Psoas muscle (tissue), 8 donors: Measurements from ENCODE around the gene COL8A2. TPM values are rescaled to one million over a fixed set of nuclear protein-coding genes. Genes with fewer than 3 reads are reported as not detected.

Source experiments
- ATAC-seq, 4 donors: fragments of 200-7000 bp; cut with Tn5 transposase; one replicate each; pipeline ENCODE4 v1.9.1; 2020; ENCODE audit warnings: moderate library complexity in 3 of 4, mild to moderate bottlenecking in 2 of 4
- DNase-seq, 2 donors: peaks; one replicate each; pipeline ENCODE4 v3.0.0-alpha.2; 2020
- H3K27ac ChIP-seq: fragments of 200-600 bp; one replicate; pipeline ENCODE4 v1.8.0; 2022
- H3K27me3 ChIP-seq, 3 donors: fragments of 200-600 bp in 1 of 3; one replicate each; pipeline versions ENCODE4 v1.6.1 to v1.8.0; 2013 to 2022; ENCODE audit warnings: low read length in 2 of 3, mild to moderate bottlenecking in 2 of 3, moderate library complexity in 1 of 3; ENCODE audit not compliant: insufficient read depth in 3 of 3
- H3K36me3 ChIP-seq, 2 donors: fragments of 200-600 bp in 1 of 2; one replicate each; pipeline versions ENCODE4 v1.6.1 to v1.8.0; 2013 to 2022; ENCODE audit warnings: low read depth in 1 of 2, mild to moderate bottlenecking in 1 of 2, moderate library complexity in 1 of 2; ENCODE audit not compliant: insufficient read depth in 1 of 2
- H3K4me1 ChIP-seq: fragments of 200-600 bp; one replicate; pipeline ENCODE4 v1.8.0; 2022
- H3K4me3 ChIP-seq: fragments of 200-600 bp; one replicate; pipeline ENCODE4 v1.8.0; 2022; ENCODE audit warnings: mild to moderate bottlenecking
- H3K9me3 ChIP-seq: fragments of 200-600 bp; one replicate; pipeline ENCODE4 v1.8.0; 2022
- WGBS, 3 donors: extraction: QIAGEN DNeasy Blood & Tissue Kit; methylation state at CpG; one replicate each; pipeline versions ENCODE4 v1.1.6 to v1.1.7; 2013; 5-methylcytosine and 5-hydroxymethylcytosine counted together
- intact Hi-C, 2 donors: fragments of 100-400 bp; cut with DNase I; formaldehyde crosslinking; loops; one replicate each; pipeline versions ENCODE4 v1.11.0 to v1.14.2; 2022
- polyA plus RNA-seq, 3 donors: library from polyadenylated mRNA; stranded (reverse); fragments of 200-250 nt; gene quantifications; one replicate each; pipeline ENCODE4 v1.2.3, GENCODE V29; 2013
- total RNA-seq, 4 donors: library from RNA; stranded (reverse); fragmentation: NEBNext Ultra II Directional in 2 of 4; extraction: Animal tissue kit (Norgen Biotek cat#: 25700) in 2 of 4; gene quantifications; one replicate each; pipeline versions ENCODE4 v1.2.1 to v1.2.4, GENCODE V29; 2021 to 2023
- TF ChIP-seq, protein P1 (sequence below): fragments of 200-600 bp; IDR thresholded peaks from one replicate; pipeline ENCODE4 v1.8.0; 2022; ENCODE audit warnings: antibody characterized with exemption
- donor health status: healthy with polysubstance abuse.
- donor health status: DM: no; HTN: no; CAD: no; lungs with moderate emphysema.
- donor health status: Bipolar disorder and iron deficiency.
- donor health status: healthy.
- donor health status: DM: yes; HTN: yes; CAD: no.
- donor health status: DM: no; HTN: no; CAD: no.
- donor health status: DM: no; HTN: no; CAD: no.
- donor health status: DM: yes; HTN: yes; CAD: no.

COL8A2 gene
- total and polyA plus RNA-seq, 7 donors: 0.06 to 0.41 (median 0.15) TPM

DNA sequence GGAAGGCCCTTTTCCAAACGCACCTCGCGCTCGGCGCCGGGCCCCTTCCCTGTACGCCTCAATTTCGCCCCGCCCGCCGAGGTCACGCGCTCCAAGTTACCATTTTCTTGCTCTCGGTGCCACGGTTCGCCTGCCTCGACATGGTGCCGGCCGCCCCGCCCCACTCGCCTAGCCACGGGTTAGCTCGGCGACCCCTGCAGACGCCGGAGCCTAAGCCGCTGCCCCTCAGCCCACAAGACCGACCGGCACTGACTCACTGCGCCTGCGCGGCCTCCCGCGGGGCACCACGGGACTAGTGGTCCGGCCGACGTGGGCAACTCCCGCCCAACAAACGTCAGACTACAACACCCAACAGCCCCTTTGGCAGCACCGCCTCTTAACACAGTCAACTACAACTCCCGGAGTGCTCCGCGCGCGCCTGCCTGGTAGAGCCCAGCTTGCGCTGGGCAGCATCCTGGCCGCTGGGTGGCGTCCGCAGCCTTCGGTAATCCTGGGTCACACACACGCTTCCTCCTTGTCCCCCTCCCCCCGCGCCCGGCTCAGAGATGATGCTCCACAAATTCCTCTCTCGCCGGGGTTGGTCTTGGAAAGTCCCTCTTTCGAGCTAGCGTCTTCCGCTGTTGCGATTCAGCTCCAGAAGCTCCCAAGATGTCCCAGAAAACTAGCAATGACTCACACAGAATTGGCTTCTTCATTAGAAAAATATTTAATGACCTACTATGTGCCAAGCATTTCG, 24.4 kb upstream of the COL8A2 start, which contains the start of gene TRAPPC3:
TSS of gene TRAPPC3 (minus strand) at position 250 of the 736 bp plus-strand sequence. CDS start at position 142, 108 bp downstream.
- TF ChIP-seq, protein P1, sequence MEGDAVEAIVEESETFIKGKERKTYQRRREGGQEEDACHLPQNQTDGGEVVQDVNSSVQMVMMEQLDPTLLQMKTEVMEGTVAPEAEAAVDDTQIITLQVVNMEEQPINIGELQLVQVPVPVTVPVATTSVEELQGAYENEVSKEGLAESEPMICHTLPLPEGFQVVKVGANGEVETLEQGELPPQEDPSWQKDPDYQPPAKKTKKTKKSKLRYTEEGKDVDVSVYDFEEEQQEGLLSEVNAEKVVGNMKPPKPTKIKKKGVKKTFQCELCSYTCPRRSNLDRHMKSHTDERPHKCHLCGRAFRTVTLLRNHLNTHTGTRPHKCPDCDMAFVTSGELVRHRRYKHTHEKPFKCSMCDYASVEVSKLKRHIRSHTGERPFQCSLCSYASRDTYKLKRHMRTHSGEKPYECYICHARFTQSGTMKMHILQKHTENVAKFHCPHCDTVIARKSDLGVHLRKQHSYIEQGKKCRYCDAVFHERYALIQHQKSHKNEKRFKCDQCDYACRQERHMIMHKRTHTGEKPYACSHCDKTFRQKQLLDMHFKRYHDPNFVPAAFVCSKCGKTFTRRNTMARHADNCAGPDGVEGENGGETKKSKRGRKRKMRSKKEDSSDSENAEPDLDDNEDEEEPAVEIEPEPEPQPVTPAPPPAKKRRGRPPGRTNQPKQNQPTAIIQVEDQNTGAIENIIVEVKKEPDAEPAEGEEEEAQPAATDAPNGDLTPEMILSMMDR: peak; percentile 87
- peak; percentile 88 to 92 (median 90) for ATAC-seq
- no peaks in the 10 kb centered on the region for H3K27me3 ChIP-seq
- no peaks in the 10 kb centered on the region for H3K9me3 ChIP-seq
- peak; percentile 100 for DNase-seq
- WGBS, 3 donors: 0 to 1% (median 0%) methylated on average over 58 to 62 of the region's 62 CpGs
- peaks cover 0 to 10% of the 10 kb centered on the region in 2 donors for H3K36me3 ChIP-seq
- H3K27ac ChIP-seq: peak within 1 kb of the TSS; percentile 93
- H3K4me3 ChIP-seq: peak within 1 kb of the TSS; percentile 79
- H3K4me1 ChIP-seq: peaks cover 39% of the 10 kb centered on the region
- intact Hi-C loops: loop anchor here (1.0 to 5.0 kb wide), 3 partner anchors 39 to 273 kb away; no protein-coding TSS in a partner anchor

DNA sequence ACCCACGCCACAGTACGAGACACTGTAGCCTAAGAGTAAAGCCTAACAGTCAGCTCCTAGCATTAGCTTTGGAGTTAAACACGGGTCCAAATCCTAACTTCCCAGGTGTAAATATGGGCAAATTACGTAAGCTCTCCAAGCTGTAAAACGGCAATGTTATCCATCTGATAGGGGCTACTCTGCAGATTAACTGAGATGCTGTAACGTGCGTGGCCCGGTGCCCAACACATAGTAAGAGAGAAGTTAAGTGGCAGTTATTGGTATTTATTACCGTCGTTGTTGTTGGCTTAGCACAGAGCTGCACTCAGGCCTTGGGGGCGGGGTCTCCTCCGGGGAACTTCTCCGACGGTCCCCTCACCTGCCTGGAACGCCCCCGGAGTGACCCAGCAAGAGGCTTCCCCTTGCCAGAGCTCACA, 23.8 kb upstream of the COL8A2 start:
- H3K27ac ChIP-seq: peak overlapping the region; percentile 93
- intact Hi-C loops: loop anchor here (1.0 to 5.0 kb wide), 3 partner anchors 39 to 273 kb away; no protein-coding TSS in a partner anchor
- H3K4me1 ChIP-seq: peaks cover 39% of the 10 kb centered on the region
- peak overlapping the region; percentile 79 for H3K4me3 ChIP-seq
- no peaks in the 10 kb centered on the region for H3K9me3 ChIP-seq
- DNase-seq (no peak), ATAC-seq (no peak)
- H3K27me3 ChIP-seq: no peaks in the 10 kb centered on the region
- H3K36me3 ChIP-seq: peaks cover 0 to 10% of the 10 kb centered on the region in 2 donors
- 1 to 2% (median 1%) methylated on average over 16 of the region's 16 CpGs for WGBS, 3 donors
- TF ChIP-seq, protein P1: no peak

DNA sequence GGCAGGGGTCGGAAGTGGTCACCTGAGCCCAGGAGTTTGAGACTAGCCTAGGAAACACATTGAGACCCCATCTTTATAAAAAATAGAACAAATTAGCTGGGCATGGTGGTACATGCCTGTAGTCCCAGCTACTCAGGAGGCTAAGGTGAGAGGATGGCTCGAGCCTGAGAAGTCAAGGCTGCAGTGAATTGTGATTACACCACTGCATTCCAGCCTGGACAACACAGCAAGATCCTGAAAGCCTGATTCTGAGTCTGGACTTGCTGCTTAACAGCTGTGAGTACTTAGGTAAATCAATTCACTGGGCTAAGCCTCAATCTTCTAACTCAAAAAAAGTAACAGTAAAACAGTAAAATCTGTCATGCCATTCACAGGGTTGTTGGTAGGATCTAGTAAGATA, 19.4 kb upstream of the COL8A2 start:
- Histone ChIP-seq H3K27ac (peak overlapping the region; percentile 57), H3K4me3 (no peak overlapping the region), H3K27me3 (no peaks in the 10 kb centered on the region), H3K9me3 (no peaks in the 10 kb centered on the region), H3K4me1 (peaks cover 38% of the 10 kb centered on the region), H3K36me3 (peaks cover 0 to 17% of the 10 kb centered on the region in 2 donors)
- ATAC-seq (no peak), DNase-seq (no peak)
- intact Hi-C loops: no loop called here
- 90 to 98% (median 90%) methylated on average over 2 of the region's 2 CpGs for WGBS, 3 donors
- TF ChIP-seq, protein P1: no peak

DNA sequence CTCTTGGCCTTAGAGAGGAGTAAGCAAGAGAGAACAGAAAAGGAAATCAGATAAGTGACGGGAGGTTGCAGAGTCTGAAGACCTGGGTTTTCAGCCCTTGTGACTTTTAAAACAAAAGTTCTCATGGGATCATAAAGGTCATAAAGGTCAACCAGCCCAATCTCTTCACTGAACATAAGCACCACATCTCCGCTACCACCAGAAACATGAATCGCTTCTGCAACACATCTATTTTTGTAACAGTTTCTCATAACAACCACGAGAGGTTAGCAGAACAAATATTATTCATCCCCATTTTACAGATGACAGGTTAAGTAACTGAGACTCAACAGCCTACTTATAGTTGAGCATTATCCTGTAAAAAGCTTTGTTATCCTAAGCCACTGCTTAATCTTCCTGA, 18.4 kb upstream of the COL8A2 start:
- DNase-seq (no peak), ATAC-seq (peak in 3 of 4 donors; percentile 18 to 57 (median 50))
- no peaks in the 10 kb centered on the region for H3K27me3 ChIP-seq
- H3K36me3 ChIP-seq: peaks cover 0 to 27% of the 10 kb centered on the region in 2 donors
- H3K4me1 ChIP-seq: peaks cover 37% of the 10 kb centered on the region
- intact Hi-C loops: no loop called here
- H3K27ac ChIP-seq: peak overlapping the region; percentile 57
- TF ChIP-seq, protein P1: no peak
- H3K9me3 ChIP-seq: no peaks in the 10 kb centered on the region
- WGBS, 3 donors: 58 to 78% (median 61%) methylated on average over 4 of the region's 4 CpGs
- no peak overlapping the region for H3K4me3 ChIP-seq
